ENCODE results near the gene SERPINA12.

The SERPINA12 gene, protein sequence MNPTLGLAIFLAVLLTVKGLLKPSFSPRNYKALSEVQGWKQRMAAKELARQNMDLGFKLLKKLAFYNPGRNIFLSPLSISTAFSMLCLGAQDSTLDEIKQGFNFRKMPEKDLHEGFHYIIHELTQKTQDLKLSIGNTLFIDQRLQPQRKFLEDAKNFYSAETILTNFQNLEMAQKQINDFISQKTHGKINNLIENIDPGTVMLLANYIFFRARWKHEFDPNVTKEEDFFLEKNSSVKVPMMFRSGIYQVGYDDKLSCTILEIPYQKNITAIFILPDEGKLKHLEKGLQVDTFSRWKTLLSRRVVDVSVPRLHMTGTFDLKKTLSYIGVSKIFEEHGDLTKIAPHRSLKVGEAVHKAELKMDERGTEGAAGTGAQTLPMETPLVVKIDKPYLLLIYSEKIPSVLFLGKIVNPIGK

DNA sequence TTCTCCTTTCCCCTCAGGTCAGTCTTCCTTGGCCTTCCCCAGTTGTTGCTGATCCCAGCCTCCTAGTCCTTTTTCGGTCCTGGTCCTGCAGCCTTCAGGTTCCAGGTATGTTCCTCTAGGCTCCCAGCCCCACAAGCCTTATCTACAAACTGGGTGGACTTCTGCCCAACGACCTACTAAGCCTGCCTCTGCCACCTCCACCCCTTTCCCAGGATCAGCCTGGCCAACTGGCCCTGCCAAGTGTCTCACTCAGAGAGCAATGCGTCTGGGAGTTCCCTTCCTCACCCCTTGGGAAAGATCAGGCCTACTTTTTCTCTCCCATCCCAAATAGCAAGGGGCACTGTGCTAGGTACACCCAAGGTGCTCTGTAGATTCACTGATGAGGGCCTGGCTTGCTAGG lies at the start of gene SERPINA12:
Gene SERPINA12, minus strand, starts transcription at position 114 of the 400 bp plus-strand sequence. CDS start 11,072 bp downstream, outside the sequence.
- no peak for DNase-seq

DNA sequence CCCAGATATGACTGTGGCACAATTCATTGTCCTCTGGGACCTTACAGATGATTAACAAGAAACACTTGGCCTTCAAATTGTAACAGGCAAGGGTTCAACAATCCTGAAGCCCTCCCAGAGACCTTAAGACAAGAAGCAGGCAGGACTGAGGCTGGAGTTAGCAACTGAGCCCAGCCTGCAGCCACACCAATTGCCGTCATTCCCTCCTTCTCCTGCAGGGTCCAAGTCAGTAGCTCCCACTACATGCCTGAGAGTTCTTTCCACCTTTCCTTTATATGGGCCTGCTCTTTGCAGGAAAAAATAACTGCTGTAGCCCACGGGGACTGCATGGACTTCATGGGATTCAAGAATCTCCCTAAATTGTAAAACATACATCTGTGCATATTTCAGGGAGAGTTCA lies 49.6 kb upstream of the SERPINA12 start:
- no peak for DNase-seq

DNA sequence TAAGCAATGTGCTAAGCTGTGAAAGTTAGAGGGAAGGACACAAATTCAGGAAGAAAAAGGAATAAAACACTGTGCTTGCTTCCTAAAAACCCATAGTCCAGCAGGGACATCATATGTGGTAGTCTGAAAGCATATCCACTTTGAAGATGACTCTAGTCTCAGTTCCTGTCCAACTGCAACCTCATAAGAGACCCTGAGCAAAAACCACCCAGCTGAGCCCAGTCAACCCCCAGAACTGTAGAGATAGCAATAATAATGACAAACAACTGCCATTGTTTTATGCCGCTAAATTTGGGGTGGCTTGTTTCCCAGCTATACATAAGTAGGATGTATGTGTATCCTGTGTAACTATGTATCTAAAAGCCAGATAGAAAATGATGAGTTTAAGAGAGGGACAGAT lies 48.1 kb upstream of the SERPINA12 start:
- no peak for DNase-seq

DNA sequence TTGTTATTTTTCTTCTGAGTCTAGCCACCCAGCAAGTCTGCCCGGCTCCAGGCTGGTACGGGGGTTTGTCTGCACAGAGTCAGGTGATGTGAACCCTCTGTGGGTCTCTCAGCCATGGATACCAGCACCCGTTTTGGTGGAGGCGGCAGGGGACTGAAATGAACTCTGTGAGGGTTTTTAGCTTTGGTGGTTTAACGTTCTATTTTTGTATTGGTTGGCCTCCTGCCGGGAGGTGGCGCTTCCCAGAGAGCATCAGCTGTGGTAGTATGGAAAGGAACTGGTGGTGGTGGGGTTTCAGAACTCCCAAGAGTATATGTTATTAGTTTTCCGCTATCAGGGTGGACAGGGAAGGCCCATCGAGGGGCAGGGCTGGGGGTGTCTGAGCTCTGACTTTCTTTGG lies 46.7 kb upstream of the SERPINA12 start:
- no peak for DNase-seq

DNA sequence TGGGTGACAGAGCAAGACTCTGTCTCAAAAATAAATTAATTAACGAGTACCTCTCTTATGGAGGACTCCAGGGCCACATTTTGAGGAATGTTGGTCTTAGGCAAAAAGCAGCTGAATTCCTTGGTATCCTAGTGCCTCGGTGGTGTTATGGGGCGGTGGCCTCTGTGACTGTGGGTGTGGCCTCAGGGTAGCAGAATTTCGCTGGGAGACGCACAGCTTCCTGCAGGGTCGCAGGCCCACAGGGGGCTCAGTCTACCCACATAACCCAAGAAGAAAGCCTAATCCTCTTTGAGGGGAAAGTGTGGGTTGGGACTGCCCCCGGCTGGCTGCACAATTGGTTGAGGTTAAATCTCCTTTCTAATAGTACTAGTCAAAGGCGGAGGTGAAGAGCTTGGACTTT lies 40.8 kb upstream of the SERPINA12 start:
- DNase-seq: no peak

DNA sequence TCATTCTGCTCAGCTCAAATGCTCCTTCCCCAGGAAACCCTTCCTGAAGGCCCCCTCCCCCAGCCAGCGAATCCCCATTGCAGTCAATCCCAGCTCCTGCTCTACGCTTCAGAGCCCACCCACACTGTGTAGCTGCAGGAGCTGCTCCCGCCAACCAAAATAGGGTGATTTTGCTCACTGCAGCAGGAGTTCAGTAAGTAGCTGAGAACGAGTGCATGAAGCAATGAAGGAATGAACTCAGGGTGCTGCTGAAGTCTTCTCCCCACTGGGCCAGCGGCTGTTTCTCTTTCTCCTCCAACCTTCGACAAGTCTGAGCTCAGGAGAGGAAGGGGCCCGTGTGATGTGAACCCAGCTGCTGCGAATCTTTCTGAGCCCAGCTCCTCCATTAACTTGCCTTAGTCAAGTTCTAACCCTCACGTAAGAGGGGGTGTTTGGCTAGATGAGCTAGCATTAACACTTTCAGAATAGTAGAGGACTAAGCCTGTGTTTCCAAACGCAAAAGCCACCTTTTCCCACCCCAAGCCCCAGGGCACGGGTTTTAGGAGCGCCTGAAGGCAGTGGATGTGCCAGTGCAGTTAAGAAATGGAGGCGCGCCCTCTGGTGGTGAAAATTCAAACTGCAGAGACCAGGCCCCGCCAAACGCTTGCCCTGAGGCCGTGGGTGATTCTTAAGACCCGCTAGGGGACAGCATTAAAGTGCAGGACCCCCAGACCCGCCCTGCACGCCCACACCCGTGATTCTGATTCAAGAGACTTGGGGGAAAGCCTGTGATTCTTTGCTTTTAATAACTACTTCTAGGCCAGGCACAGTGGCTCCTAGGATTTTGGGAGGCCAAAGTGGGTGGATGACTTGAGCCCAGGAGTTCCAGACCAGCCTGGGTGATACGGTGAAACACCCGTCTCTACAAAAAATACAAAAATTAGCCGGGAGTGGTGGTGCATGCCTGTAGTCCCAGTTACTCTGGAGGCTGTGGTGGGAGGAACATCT lies 40.0 kb upstream of the SERPINA12 start:
- no peak for DNase-seq

DNA sequence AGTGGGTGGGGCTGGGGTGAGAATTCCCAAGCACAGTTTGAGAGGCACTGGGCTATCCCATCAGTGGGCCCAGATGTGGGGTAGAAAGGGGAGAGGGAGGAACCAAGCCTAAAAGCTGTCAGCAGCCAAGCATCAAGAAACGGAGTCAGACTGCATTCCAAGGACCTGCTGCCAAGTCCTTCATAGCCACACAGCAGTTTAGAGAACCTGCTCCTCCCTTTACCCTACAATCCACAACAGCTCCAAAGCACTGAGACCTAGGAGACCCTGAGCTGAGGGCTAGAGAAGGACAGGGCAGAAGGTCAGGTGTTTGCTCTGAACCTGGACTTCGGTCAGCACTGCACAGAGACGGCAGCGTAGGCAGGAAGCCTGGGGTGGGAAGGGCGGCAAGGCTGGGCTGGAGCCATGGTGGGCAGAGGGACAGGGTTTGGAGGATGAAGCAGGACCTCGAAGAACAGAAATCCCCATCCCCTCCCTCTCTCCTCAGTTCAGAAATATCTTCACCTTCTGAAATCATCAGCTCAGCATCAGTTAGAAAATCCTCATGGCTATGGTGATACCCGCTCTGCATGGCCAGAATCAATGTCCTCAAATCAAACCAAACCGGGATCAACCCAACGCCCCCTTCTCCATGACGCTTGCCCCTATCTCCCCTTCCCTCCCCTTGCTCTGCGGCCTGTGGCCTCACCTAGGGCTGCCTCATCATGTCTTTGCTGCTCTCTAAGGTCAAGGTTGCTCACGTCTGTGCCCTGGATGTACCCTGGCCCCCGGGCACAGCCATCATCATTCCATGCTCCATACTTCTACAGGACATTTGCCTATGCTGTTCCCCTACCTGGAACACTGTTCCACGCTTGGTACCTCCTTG lies 39.1 kb upstream of the SERPINA12 start:
- DNase-seq: no peak

DNA sequence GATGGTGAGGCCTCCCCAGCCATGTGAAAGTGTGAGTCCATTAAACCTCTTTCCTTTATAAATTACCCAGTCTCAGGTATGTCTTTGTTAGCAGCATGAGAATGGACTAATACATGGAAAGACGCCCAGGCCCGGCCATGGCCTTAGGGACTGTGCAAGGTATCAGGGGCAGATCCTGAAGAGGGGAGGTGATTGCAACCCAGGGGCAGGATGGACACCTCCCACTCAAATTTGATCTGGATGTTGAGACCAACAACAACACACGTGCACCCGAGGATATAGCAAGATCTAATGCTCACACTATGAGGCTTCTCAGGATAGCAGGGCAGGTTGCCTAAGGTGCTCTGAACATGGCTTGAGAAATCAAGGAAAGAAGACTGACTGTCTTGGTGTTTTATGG lies 38.5 kb upstream of the SERPINA12 start:
- no peak for DNase-seq

DNA sequence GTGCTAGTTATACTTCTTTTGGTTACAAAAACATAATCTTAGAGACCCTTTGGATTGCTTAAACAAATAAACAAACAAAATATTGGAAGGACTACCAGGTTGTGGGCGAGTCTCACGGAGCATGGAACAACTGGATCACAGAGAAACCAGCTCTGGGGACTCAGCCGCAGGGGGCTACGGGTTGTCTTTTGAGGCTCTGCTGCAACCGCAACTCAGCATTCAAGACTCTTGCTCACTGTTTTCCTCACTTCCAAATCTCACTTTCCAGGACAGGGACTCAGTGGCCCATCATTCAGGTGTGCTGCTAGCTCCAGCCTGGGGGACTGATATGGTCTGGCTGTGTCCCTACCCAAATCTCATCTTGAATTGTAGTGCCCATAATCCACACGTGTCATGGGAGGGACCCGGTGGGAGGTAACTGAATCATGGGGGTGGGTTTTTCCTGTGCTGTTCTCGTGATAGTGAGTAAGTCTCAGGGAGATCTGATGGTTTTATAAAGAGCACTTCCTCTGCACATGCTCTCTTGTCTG lies 37.9 kb upstream of the SERPINA12 start:
- no peak for DNase-seq

DNA sequence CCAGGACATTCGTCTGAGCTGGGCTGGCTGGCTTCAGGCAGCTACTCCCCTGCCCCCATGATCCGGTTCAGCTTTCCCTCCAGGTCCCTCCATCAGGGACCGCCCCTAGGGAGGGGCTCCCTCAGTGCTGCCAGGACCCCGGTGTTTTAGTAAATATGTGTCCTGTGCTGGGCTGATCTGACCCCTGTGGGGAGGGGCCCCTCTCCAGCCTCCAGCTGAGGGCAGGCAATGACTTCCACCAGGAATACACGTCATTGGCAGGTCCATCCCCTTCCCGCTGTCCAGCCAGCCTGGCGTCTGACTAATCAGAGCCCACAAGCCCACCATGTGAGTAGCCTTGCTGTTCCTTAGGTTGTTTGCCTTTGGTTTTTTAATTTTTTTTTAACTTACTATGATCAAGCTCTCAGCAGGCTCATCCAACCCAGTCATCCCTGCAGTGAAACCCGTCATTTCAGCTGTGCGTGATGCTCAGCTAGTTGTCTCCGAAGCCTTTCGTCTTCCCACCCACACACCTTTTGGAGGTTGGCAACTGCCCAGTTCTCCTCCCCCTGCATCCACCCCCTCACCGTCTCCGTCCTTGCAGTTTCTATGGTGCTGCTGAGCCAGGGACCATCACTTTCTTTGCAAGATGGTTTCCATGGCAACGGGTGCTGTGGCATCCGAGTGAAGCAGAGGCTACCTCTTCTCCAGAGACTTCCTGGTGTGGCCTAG lies 36.0 kb upstream of the SERPINA12 start:
- DNase-seq: no peak

DNA sequence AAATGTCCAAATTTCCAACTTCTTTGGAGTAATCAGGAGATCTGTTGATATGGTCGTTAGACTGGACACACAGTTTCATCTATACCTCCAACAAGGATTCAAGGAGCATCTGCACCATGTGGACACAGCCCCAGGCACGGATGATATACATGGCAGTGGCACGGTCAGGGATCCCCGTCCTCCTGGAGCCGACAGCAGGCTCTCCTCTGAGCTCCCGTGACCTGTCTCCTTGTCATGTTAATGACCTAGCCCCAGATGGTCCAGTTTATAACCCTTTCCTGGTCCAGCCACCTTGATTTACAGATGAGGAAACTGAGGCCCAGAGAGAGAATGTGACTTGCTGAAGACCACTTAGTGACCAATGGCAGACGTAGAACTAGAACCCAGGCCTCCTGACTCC lies 35.5 kb upstream of the SERPINA12 start:
- DNase-seq: no peak

DNA sequence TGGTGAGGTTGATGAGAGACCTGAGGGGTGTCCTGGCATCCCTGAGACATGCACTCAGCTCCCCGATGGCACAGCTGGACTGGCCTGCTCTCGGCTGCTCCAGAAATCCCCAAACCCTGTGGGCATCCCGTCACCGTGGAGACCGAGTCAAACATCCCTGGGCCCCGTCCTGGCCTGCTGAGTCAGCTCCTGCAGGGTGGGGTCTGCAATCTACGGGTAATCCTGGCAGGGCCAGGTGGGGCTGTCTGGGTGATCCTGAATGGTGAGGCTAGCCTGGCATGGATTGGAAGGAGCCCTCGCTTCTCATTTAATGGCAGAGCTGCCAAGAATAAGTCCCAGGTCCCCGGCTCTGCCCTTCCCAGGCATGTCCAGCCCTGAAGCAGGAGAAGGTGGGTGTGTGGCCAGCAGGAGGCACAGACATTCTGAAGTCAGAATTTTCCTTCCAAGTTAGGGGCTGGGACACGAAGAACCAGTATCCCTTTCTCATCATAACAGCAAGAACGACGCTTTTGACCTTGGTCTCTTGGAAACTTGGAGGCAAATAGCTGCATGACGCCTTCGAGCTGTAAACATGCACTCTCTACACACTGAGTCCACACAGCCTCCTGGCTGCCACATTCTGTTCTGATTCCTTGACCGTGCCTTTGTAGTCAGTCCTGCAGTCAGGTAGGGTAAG lies 34.3 kb upstream of the SERPINA12 start:
- DNase-seq: no peak

DNA sequence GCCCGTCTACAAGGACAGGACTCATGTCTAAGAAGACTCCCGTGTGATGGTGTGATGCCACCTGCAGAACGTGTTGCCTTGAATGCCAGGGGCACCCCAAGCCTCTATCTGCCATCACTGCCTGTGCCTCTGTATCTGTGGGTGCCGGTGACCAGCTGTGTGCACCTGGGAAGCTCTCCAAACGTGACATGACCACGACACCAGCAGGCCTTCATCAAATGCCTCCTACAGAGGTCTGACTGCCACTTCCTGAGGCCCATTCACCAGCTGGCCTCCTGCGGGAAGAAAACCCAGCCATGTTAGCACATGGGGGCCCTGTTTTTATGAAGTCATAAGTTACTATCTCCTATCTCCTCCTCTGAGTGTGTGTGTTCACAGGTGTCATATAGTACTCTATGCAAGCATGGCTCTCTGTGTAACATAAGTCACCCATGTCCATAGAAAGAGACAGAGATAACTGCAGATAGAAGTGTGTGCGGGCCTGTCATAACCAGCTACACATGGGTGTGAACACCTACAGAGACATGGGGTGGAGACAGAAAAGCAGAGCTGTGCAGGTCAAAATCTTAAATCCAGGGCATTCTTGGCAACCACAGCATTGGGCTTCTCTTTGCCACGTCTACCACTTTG lies 33.7 kb upstream of the SERPINA12 start:
- DNase-seq: no peak

DNA sequence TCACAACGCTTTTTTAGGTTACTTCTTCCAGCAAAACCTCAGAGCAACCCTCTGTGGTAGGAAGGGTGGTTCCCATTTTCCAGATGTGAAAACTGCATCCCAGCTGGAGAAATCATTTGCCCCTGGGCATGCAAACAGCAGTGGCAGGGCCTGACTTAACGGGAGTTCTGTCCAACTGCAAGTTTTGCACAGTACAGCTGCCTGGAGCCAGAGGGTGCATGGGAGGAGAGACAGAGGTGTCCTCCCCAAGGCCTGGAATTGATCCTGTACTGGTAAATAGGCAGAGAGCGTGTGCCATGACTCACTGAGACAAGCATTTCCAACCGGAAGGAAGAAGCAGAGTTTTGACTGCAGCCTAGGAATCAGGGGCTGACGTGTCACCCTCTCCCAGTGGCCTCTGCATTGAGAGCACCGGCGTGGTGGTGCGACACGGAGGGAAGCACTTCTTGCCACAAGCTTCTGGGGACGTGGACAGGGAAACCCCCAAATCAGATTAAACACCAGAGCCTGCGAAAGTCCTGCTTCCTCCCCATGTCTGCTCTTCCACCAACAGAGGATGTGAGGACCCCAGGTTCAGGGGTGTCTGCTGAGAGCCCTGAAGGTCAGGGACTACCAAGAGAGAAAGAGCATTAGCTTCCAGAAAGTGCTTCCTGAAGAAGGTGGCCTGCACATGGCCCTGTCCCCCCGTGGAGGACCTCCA lies 33.0 kb upstream of the SERPINA12 start:
- peak; percentile 37 for DNase-seq

DNA sequence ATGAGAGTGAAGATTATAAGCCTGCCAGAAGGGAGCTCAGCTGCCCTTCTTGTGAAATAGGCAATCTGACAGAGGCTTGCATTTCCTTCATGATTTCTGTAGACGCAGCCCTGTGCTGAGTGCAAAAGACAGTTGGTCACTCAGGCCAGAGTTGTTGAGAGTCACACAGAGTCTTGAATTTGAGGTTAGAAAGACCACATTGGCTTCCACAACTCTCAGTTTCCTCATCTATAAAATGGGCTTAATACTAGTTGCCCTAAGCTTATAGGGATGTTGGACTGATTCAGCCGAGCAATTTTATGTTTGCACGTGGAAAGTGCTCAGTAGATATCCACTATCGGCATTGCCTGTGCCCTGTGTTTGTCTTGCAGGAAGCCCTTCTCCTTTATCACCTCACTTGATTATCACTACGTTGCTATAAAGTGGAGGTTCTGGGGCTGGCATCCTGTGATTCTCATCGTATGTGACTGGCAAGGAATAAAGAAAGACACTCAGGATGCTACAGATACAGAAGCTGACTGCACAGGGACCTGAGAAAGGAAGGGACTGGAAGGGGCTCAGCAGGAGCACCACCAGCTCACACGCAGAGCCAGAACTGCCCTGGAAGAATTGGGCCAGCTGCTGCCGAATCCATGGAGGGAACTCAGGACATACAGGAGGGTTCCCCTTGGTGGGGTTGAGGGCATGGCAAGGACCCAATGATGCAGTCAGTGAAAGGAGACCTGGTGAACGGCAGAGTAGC lies 32.1 kb upstream of the SERPINA12 start:
- DNase-seq: no peak

DNA sequence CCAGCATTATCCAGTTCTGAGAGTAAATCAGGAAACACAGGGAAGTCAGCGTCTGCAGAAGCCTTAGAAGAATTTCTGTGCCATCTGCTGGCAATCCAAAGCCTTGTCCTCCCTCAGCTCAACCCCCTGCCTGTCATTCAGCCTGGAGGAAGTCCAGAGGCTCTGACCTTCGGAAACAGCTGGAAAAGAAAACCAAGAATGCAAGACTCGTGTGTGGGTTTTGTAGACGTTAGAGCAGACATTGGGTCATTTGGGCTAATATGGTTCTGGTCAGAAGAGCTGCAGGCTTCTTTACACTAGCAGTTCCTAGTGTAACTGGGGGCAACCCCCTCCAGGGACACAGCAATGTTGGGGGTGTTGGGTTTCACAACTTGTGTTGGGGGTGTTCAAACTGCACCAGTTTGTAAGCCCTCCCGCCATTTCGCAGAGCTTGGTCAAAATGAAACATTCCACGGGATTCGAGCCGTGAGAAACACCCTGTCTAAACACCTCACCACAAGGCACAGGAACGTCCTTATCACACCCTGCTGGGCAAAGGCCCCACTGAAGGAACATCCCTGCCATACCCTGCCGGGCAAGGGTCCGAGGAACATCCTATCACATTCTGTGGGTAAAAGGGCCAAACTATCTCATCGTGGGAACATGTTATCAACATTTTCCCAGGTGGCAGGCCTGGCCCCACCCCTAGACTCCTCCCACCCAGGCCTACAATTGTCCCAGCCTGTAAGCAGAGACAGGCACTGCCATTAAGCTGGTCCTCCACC lies 30.9 kb upstream of the SERPINA12 start:
- DNase-seq: no peak

DNA sequence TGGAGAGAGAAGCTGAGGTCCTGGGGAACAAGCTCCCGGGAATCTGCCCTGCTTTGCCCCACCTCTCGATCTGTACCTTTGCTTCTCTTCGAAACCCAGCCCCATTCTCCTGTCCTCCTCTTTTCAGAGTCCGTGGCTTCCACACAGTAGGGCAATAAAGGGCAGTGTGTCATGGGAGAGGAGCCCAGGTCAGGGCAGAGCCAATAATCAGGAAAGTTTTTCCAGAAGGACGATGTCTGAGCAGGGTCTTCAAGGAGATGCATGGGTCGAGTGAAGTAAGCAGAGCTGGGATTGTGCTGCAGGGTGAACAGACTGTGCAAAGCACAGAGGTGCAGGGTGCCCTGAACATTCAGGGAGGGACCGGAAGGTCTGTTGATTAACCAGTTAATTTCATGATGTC lies 29.9 kb upstream of the SERPINA12 start:
- no peak for DNase-seq

DNA sequence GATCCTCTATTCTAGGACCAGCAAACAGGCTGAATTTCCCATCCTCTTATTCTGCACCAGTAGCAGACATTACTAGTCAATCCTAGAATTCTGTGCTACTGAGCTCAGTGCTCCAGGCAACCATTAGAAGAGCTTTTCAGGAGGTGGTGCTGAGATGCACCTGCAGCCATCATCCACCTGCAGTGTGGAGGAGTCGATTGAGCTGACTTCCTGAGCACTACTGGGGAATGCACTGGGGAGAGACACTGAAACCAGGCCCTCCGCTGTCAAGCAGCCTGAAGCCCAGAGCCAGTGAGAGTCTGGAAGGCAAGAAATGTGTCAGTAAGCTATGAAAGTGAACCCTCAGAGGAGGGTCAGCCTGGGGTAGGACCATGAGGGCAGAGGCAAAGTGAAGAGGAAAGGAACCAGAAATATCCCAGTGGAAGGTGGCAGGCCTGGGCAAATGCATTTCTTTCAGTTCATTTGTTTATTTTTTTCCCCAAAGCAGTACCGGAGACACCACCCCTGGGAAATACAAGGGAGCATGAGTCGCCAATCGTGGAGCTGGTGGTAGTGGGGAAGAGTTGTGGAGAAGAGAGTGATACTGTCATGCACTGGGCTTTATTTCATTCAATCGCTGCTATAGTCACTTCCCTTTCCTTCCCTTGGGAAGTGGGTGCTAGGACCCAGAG lies 28.9 kb upstream of the SERPINA12 start:
- no peak for DNase-seq

All from amniotic stem cell (primary cell).